K562 (cell line): ENCODE data around the gene RAB31. TPM values are rescaled to one million over a fixed set of nuclear protein-coding genes. Genes with fewer than 3 reads are reported as not detected.

Experiments used
- CHAMP1 ChIP-seq: fragments of 450-650 bp; IDR thresholded peaks from 2 replicates; pipeline ENCODE4 v1.6.1; 2016; ENCODE audit warnings: mild to moderate bottlenecking
- EP400 ChIP-seq: fragments of 450-650 bp; IDR thresholded peaks from 2 replicates; pipeline ENCODE4 v1.6.1; 2017; ENCODE audit warnings: antibody characterized with exemption, mild to moderate bottlenecking, moderate library complexity
- RBM39 ChIP-seq: fragments of 200-400 bp; formaldehyde crosslinking; optimal IDR thresholded peaks from 2 replicates; pipeline ENCODE3; 2018; ENCODE audit warnings: low read depth, low read length
- REST ChIP-seq, 2 experiments: fragments of 450-650 bp; formaldehyde crosslinking in 1 of 2; IDR thresholded peaks; 2 replicates each; pipeline versions ENCODE4 v1.4.0 to v1.6.1; 2014 to 2020; ENCODE audit warnings: mild to moderate bottlenecking in 2 of 2, borderline replicate concordance in 1 of 2, low read depth in 1 of 2
- SPI1 ChIP-seq: IDR thresholded peaks from 2 replicates; pipeline ENCODE4 v1.6.1; 2011; ENCODE audit warnings: low read depth, low read length, control low read depth, borderline replicate concordance
- STAG1 ChIP-seq: sonication (generic); formaldehyde crosslinking; IDR thresholded peaks from 2 replicates; pipeline ENCODE4 v1.5.0; 2020; ENCODE audit warnings: missing genetic modification reagents, borderline replicate concordance
- TSHZ1 ChIP-seq: fragments of 250-450 bp; sonication (Bioruptor Pico); IDR thresholded peaks from 2 replicates; pipeline ENCODE4 v1.4.0; 2020; ENCODE audit warnings: mild to moderate bottlenecking, moderate library complexity
- XRCC5 ChIP-seq: fragments of 200-400 bp; formaldehyde crosslinking; IDR thresholded peaks from 2 replicates; pipeline ENCODE4 v1.6.1; 2017; ENCODE audit warnings: low read depth, mild to moderate bottlenecking, low read length
- ZNF561 ChIP-seq: fragments of 450-650 bp; formaldehyde crosslinking; conservative IDR thresholded peaks from 2 replicates; pipeline ENCODE4 v1.4.0; 2020; ENCODE audit warnings: mild to moderate bottlenecking, moderate library complexity
- ZNF740 ChIP-seq, 3 experiments: fragments of 200-800 bp in 1 of 3; sonication (Bioruptor generic) in 1 of 3; sonication (generic) in 1 of 3; formaldehyde crosslinking in 1 of 3; IDR thresholded peaks; 2 replicates each; pipeline versions ENCODE4 v1.6.1 to v1.8.0; 2016 to 2022; ENCODE audit warnings: mild to moderate bottlenecking in 2 of 3, missing compliant biosample characterization in 2 of 3, missing genetic modification characterization in 2 of 3, missing genetic modification reagents in 1 of 3
- polyA plus RNA-seq, 8 experiments: library from polyadenylated mRNA; depleted of rRNA in 4 of 8; stranded (reverse) in 5 of 8; unstranded in 3 of 8; fragments of >200 nt; fragmentation: Nextera tagmentation in 2 of 8; fragmentation: Illumina TruSeq in 1 of 8; extraction: Ambion mirVana in 2 of 8; extraction: Trizol in 1 of 8; gene quantifications; 2 replicates each; pipeline versions ENCODE4 v1.2.1 to v1.2.3, GENCODE V29; 2011 to 2014; ENCODE audit warnings: inconsistent platforms in 1 of 8, missing spikeins in 1 of 8
- total RNA-seq, 7 experiments: library from RNA; depleted of rRNA in 6 of 7; stranded (reverse); fragments of >200 nt in 6 of 7; fragmentation: Illumina TruSeq in 2 of 7; extraction: Trizol in 2 of 7; gene quantifications; 2 replicates each; pipeline versions ENCODE4 v1.2.1 to v1.2.3, GENCODE V29; 2011 to 2021; ENCODE audit warnings: low replicate concordance in 1 of 7

RAB31 gene
- total and polyA plus RNA-seq, 9 of the 15 experiments (the other 6 are each of a cell fraction or from before 2014, with no cell fraction given), result 20.7 to 70.4 (median 41.3) TPM

GRCh38 chr18:9771261-9771976 lies 63.3 kb downstream of the RAB31 start (continued):
- TF ChIP-seq TSHZ1 (CRISPR knock-in tag) (no peak), ZNF740 (CRISPR knock-in tag; IDR thresholded peaks at IDR 0.05) (no peak), ZNF740 (tag; IDR thresholded peaks at IDR 0.05) (no peak), RBM39 (peak; percentile 75), XRCC5 (peak; percentile 96), EP400 (peak; percentile 22; the same call in 1 of the 2 replicates), SPI1 (0 out of 2 replicates have a peak, but pooled peaks have one; percentile 18), STAG1 (CRISPR knock-in tag) (peak; percentile 82; the same call in 1 of the 2 replicates), ZNF561 (no peak), REST (IDR thresholded peaks at IDR 0.05; ENCODE audit: borderline replicate concordance) (peak; percentile 85), REST (CRISPR knock-in tag; IDR thresholded peaks at IDR 0.05; ENCODE audit: low read depth) (no peak), CHAMP1 (peak; percentile 51; the same call in 1 of the 2 replicates)
